Type B pancreatic cell (in vitro differentiated cells): ENCODE measurements around the gene GDPD5. TPM values are rescaled to one million over a fixed set of nuclear protein-coding genes. Genes with fewer than 3 reads are reported as not detected.
A peak's percentile ranks its signal among the peaks of the same experiment; 100 is the strongest.

Source experiments
- DNase-seq: peaks from one replicate; pipeline ENCODE4 v3.0.0; 2021; ENCODE audit warnings: mixed read lengths; ENCODE audit not compliant: unreplicated experiment; ENCODE audit errors: extremely low spot score
- H3K27ac Mint-ChIP-seq: 2 replicates; pipeline ENCODE4 v1.8.0; 2021; ENCODE audit warnings: mild to moderate bottlenecking, mixed read lengths
- H3K27me3 Mint-ChIP-seq: 2 replicates; pipeline ENCODE4 v1.8.0; 2021; ENCODE audit warnings: mixed read lengths
- H3K36me3 Mint-ChIP-seq: 2 replicates; pipeline ENCODE4 v1.8.0; 2021; ENCODE audit warnings: mixed read lengths
- H3K4me1 Mint-ChIP-seq: one replicate; pipeline ENCODE4 v1.8.0; 2021; ENCODE audit warnings: mixed read lengths; ENCODE audit not compliant: unreplicated experiment
- H3K4me3 Mint-ChIP-seq: 2 replicates; pipeline ENCODE4 v1.8.0; 2021; ENCODE audit warnings: mild to moderate bottlenecking, mixed read lengths
- H3K9me3 Mint-ChIP-seq: 2 replicates; pipeline ENCODE4 v1.8.0; 2021; ENCODE audit warnings: mixed read lengths
- total RNA-seq: library from RNA; stranded (reverse); gene quantifications from 2 replicates; pipeline ENCODE4 v1.2.1, GENCODE V29; 2021; ENCODE audit warnings: low replicate concordance
- TF ChIP-seq, protein P1 (sequence below): fragments of 200-600 bp; sonication (generic); conservative IDR thresholded peaks from 2 replicates; pipeline ENCODE4 v1.5.0; 2021; ENCODE audit warnings: antibody characterized with exemption, mild to moderate bottlenecking

Gene GDPD5
- total RNA-seq, 1 donor from 2014 or later, result 11.3 TPM

DNA sequence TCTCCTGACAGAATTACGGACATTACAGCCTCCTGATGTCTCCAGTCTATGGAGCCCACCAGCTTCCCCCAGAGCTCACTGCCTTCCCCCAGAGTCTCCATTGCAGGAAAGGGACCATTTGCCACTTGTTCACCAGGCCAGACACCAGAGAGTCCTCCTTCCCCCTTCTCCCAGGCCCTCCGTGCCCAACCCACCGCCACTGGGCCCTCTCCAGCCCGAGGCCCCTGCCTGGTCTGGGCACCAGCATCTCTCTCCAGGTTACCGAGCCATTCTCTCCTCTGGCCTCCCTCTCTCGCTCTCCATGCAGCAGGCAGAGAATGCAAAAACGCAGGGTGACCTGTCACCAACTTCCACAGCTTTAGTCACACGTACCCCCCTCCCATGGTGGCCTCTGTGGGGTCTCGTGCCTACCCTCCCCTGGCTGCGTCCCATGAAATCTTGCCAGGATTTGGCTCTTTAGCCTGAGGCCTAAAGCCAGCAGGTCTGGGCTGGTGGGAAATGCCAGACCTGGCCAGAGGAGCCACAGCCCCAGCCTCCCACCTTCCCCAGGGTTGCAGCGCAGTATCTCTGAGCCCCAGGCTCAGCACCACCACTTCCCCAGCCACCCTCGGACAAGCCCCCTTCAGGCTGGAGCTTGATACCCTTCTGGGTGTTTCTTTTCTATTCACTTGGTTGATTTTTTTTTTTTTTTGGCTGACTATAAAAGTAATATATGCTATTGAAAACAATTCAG, 29.5 kb upstream of the GDPD5 start:
- TF ChIP-seq, protein P1, sequence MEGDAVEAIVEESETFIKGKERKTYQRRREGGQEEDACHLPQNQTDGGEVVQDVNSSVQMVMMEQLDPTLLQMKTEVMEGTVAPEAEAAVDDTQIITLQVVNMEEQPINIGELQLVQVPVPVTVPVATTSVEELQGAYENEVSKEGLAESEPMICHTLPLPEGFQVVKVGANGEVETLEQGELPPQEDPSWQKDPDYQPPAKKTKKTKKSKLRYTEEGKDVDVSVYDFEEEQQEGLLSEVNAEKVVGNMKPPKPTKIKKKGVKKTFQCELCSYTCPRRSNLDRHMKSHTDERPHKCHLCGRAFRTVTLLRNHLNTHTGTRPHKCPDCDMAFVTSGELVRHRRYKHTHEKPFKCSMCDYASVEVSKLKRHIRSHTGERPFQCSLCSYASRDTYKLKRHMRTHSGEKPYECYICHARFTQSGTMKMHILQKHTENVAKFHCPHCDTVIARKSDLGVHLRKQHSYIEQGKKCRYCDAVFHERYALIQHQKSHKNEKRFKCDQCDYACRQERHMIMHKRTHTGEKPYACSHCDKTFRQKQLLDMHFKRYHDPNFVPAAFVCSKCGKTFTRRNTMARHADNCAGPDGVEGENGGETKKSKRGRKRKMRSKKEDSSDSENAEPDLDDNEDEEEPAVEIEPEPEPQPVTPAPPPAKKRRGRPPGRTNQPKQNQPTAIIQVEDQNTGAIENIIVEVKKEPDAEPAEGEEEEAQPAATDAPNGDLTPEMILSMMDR, result no peak
- no peaks in the 10 kb centered on the region for H3K9me3 Mint-ChIP-seq
- H3K27me3 Mint-ChIP-seq, result no peaks in the 10 kb centered on the region
- no peaks in the 10 kb centered on the region for H3K36me3 Mint-ChIP-seq
- DNase-seq, result no peak
- peak overlapping the region; percentile 70 for H3K27ac Mint-ChIP-seq
- H3K4me1 Mint-ChIP-seq, result peaks cover 36% of the 10 kb centered on the region
- peak overlapping the region; percentile 27 for H3K4me3 Mint-ChIP-seq

DNA sequence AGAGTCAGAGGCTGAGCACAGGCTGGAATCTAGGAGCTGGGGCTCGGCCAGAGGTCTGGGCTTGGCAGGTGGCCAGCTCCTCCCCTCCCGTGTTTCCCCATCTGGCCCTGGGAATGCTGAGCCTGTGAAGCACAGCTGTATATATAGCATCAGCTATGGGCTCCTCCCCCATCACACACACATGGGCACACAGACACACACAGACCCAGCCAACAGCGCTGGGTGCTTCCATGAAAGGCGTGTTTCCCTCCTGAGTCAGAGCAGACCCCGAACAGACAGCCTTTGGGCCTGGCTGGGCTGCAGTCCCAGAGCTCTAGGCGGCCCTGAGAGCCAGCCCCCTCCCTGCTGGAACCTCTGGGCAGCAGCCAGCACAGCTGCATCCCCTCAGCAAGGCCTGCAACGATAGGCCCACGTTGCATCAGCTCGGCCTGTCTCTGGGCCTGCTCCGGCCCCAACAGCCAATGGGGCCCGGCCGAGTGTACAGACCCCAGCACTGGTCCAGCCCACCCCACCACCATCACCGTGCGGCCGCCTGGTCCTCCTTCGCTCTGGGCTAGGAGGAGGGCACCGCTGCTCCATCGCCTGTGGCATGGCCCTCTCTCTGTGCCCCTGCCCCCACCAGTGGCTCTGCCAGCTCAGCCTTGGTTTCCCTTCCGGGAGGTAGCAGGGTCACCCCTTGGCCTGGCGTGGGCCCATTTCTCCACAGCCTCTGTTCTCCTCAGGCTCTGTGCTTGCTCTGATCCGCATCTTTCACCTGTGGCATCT, 28.7 kb upstream of the GDPD5 start:
- H3K27me3 Mint-ChIP-seq, result no peaks in the 10 kb centered on the region
- peak overlapping the region; percentile 81 for H3K27ac Mint-ChIP-seq
- no peaks in the 10 kb centered on the region for H3K36me3 Mint-ChIP-seq
- TF ChIP-seq, protein P1, result no peak
- H3K9me3 Mint-ChIP-seq, result no peaks in the 10 kb centered on the region
- peaks cover 32% of the 10 kb centered on the region for H3K4me1 Mint-ChIP-seq
- no peak for DNase-seq
- H3K4me3 Mint-ChIP-seq, result peak overlapping the region; percentile 27

DNA sequence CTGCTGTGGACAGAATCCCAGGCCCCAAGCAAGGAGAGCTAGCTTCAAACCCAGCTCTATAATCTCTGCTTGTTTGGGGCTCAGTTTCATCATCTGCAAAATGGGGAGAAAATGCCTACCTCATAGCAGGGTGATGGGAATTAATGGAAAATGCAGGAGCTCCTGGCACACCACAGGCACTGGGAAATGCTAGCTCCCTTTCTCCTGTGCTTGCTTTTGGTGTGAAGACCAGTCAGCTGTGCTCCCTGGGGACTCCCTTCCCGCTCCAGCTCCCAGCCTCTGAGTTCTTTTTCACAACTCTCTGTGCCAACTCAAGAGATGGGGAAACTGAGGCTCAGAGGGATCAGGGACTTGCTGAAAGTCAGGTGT, 28.1 kb upstream of the GDPD5 start:
- Mint-ChIP-seq H3K27ac (peak overlapping the region; percentile 81), H3K4me3 (no peak overlapping the region), H3K9me3 (no peaks in the 10 kb centered on the region), H3K4me1 (peaks cover 28% of the 10 kb centered on the region), H3K27me3 (no peaks in the 10 kb centered on the region), H3K36me3 (no peaks in the 10 kb centered on the region)
- TF ChIP-seq, protein P1, result no peak
- no peak for DNase-seq

DNA sequence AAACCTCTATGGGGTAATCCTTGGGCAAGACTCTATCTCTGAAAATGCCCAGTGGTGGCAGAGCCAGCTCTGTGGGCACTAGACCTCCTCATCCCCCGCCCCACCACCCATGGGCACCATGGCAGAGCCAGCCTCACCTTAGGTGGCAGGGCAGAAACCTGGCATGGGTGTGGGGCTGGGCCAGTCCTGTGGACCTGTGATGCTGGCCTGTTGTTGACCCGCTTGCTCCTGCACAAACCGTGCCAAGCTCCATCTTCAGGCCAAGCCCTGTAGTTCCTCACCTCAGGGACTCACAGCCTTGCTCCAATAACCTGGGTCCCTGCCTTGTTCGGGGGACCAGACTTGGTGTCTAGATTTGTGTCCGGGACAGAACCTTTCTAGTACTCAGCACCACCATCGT, 27.4 kb upstream of the GDPD5 start:
- TF ChIP-seq, protein P1, result no peak
- no peak for DNase-seq
- Mint-ChIP-seq H3K4me3 (no peak overlapping the region), H3K27ac (no peak overlapping the region), H3K9me3 (no peaks in the 10 kb centered on the region), H3K36me3 (no peaks in the 10 kb centered on the region), H3K4me1 (peaks cover 24% of the 10 kb centered on the region), H3K27me3 (no peaks in the 10 kb centered on the region)

DNA sequence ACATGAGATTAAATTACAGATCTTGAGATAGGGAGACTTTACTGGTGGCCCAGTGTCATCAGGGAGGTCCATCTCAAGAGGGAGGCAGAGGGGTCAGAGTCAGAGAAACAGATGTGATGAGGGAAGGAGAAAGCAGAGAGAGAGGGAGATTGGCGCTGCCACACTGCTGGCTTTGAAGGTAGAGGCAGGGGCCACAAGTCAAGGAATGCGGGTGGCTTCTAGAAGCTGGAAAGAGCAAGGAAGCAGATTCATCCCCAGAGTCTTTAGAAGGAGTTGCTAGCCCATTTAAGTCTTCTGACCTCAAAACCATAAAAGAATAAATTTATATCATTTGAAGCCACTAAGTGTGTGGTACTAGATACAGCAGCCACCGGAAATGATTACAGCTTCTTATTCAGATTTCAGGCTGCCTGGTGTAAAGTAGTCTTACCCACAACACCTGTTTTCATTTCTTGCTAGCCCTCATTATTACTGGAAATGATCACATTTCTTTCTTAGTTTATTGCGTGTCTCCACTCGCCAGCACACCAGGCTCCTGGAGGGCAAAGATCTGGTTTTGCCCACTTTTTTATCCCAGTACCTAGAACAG, 23.7 kb upstream of the GDPD5 start:
- H3K9me3 Mint-ChIP-seq, result no peaks in the 10 kb centered on the region
- H3K27ac Mint-ChIP-seq, result no peak overlapping the region
- TF ChIP-seq, protein P1, result no peak
- no peaks in the 10 kb centered on the region for H3K36me3 Mint-ChIP-seq
- no peak overlapping the region for H3K4me3 Mint-ChIP-seq
- no peaks in the 10 kb centered on the region for H3K27me3 Mint-ChIP-seq
- no peak for DNase-seq
- peaks cover 15% of the 10 kb centered on the region for H3K4me1 Mint-ChIP-seq
